ENCODE measurements around the gene CALY.
A peak's percentile ranks its signal among the peaks of the same experiment; 100 is the strongest.
"Not testable (repeated sequence)": the region's sequence is repeated elsewhere in the genome, so short reads cannot be mapped to it uniquely, and the experiment has no call there.

CALY gene

DNA sequence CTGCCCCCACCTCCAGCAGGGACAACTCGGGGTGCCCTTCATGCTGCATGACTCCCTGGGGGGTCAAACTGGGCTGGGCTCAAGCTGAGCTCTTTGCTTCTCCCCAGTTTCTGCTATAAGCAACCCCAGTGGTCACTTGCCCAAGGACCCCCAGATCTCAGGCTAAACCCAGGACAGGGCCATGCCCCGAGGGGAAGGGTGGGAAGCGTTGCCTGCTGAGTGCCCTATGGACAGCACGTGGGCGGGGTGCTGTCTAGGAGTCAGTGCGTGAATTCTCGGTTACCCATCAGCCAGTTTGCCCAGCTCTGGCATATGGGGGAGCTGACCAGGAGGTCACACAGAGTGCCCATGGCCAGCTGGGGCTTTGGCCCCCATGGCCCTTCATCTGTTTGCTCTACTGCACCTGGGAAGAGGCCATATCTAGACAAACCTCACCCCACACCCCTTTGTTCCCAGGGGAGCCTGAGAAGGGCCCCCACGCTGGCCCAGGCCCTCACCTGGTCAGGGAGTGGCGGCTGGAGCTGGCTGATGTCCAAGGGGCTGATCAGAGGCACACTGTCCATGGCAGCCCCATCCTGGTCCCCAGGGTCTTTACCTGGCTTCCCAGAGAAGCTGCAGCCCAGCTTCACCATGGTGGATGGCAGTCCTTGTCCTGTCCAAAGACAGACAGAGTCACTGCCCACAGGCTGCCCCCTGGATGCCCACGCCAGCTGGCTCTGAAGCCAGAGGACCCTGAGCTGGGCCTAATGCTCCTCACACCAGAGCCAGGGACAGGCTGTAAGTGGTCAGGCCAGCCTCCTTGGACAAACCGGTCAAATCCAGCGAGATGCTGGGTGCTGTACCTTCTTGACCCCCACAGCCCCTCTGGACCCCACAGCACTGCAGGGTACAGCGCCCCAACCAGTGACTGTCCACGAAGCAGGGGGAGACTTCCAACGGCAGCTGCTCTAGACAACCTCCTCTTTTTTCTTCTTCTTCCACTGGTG is 8.0 kb downstream of the CALY start:
- no peak for DNase-seq (ENCODE audit: low read depth)

DNA sequence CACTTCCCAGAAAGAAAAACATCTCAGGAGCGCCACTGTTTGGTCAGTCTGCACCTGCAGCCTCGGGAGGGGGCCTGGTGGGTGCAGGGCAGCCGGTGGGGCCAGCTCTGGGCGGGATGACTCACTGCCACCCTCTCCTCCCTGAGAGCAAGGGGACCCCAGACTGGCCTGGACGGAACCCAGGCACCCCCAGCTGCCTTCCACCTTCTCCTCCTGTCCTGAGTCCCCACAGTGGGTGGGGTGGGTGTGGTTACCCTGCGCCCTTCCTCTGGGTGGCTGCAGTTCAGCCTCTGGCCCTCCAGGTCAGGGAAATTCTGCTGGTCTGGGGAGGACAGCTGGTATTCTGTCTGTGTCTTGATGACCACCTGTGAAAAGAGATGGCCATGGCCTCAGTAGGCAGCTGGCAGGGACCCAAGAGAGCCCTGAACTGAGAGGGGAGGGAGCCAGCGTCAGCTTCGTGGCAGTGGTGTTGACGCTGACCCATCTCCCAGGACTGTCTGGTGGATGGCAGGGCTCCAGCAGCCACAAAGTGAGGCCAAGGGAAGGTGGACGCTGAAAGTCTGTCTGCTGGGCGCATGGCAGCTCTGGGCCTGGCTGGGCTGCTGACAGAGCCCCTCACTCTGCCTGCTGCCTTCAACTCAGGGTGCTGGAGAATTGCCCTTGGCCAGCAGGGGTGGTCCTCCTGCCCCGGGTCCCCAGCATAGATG is 8.9 kb downstream of the CALY start:
- DNase-seq (ENCODE audit: low read depth), result no peak

DNA sequence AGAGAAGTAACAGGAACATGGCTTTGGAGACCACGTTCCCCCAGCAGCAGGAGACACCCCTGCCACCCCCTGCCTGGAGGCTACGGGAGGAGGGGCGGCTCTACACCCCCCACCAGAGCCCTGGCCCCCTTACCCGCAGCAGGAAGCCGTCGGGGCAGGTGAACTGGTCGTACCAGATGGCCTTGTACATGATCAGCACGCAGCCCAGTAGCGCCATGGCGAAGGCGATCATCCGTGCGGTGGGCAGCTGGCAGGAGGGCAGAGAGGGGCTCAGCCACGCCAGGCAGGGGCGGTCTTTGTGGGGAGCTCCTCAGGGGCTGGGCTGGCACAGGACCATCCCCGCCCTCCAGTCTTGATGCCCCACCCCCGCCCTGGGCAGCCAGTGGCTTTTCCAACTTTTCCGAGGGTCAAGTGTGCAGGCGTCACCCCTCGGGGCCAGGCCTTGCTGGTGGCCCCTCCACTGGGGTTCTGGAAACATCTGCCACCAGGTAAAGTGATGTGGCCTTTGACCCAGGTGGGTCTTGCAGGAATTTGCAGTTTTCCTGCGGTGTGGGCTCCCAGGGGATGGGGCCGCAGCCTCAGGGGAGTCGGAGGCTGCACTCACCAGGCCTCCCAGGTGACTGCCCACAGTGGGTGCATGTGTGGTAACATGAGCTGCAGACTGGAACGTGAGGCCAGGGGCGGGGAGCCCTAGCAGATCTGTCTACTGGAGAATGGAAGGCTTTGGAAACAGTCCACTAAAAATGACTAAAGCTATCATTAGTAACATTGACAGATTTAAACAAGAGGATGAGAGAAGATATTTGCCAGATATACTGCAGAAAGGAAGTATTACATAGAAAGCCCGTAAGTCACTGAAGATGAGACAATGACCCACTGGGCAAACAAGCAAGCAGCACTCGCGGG is 9.7 kb downstream of the CALY start:
- DNase-seq (ENCODE audit: low read depth), result no peak

DNA sequence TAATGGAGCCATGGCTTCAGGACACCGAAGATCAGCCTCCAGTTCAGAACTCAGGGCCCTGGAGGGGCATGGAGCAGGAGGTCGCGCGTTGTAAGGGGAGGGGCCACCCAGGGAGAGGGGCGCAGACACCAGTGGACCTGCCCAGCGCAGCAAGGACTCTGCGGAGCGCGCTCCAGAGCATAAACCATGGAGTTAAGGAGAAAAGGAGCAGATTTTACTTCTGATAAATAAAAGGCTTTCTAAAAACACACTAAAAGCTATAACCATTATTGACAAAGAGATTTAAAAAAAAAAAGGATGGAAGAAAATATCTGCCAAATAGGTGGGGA is 10.5 kb downstream of the CALY start:
- no peak for DNase-seq (ENCODE audit: low read depth)

DNA sequence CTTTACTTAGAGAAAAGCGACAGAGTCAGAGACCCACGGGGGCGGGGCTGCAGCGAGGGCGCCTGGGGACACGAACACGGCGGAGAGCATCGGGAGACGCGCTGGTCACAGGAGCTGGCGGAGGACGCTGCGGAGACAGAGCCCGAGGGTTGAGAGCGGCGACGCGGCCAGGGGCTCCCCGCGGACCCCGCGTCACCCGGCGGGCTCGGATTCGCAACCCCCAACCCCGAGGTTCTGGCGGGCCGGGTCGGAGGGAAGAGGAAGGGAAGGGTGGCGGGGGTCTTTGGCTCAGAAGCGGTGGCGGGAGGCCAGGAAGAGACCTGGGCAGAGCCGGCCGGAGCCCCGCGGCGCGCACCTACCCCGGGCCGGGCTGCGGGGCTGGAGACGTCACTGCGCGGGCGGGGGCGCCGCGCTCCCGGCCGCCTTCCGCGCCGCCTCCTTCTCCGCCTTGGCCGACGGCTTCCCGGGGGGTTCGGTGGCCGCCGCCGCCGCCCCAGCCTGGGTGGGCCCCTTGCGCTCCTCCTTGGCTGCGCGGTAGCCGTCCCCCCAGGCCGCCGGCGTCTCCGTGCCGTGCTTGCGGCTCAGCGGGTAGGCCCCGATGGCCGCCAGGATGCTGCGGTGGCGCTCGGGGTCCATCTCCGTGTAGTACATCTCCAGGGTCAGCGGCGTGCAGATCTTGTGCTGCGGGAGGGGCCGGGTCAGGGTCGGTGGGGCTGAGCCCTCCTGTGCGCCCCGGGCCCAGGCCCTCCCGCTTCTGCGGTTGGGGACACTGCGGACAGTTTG is 11.1 kb downstream of the CALY start:
- no peak for DNase-seq (ENCODE audit: low read depth)

DNA sequence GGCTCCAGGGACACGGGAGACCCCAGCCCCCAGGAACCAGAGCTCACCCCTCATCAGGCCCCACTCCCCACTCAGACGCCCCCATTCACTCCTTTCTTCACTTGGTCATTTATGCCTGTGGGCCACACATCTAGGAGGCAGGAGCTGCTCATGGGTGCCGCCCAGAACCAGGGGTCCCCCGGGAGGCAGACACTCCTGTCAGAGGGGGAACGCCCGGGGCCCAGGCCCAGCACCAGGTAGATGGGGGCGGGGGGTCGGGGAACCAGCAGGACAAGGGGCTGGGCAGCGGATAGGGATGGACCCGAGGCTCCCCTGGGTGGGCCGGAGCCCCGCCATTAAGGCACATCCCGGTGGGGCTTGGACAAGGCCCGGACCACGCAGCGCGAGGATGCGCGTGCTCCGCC is 11.8 kb downstream of the CALY start:
- no peak for DNase-seq (ENCODE audit: low read depth)

DNA sequence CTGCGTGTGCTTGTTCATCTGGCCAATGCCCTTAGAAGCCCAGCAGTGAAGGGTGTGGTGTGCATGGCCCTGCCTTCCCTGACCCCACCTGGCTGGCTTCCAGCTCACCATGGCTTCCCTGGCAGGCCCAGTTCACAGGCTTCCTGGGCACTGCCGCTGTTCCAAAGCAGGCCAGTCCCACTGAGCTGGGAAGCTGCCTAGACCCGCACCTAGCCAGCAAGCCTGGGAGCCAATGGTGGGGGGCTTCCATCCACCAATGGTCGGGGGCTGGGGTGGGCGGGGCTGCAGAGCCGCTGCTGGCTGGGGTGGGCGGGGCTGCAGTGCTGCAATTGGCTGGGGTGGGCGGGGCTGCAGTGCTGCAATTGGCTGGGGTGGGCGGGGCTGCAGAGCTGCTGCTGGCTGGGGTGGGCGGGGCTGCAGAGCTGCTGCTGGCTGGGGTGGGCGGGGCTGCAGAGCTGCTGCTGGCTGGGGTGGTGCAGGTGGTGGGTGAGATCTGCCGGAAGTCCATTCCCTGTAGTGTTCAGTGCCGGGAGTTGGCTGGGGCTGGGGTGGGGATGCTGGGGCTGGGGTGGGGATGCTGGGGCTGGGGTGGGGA is 12.4 kb downstream of the CALY start:
- peak; percentile 51 for DNase-seq (ENCODE audit: low read depth)

DNA sequence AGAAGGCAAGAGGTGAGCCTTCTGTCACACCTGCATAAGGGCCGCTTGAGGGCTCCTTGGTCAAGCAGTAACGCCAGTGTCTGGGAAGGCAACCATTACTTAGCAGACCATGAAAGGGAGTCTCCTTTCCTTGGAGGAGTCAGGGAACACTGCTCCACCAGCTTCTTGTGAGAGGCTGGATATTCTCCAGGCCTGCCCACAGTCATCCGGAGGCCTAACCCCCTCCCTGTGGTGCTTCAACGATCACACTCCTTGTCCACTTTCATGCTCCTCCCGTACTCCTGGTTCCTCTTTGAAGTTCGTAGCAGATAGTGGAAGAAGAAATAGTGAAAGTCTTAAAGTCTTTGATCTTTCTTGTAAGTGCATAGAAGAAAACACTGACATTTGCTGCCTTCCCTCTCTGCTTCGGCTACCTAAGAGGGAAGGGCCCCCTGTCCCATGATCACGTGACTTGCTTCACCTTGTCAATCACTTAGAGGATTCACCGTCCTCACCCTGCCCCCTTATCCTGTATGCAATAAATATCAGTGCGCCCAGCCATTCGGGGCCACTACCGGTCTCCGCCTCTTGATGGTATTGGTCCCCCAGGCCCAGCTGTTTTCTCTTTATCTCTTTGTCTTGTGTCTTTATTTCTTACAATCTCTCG is 14.5 kb downstream of the CALY start:
- DNase-seq (ENCODE audit: low read depth), result not testable (repeated sequence)

DNA sequence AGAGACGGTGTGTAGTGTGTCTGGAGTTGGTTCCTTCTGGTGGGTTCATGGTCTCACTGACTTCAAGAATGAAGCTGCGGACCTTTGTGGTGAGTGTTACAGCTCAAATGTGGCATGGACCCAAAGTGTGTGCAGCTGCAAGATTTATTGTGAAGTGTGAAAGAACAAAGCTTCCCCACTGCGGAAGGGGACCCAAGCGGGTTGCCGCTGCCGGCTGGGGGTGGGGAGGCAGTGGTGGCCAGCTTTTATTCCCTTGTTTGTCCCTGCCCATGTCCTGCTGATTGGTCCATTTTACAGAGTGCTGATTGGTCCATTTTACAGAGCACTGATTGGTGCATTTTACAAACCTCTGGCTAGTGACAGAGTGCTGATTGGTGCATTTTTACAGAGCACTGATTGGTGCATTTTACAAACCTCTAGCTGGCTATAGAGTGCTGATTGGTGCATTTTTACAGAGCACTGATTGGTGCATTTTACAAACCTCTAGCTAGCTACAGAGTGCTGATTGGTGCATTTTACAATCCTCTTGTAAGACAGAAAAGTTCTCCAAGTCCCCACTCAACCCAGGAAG is 15.8 kb downstream of the CALY start:
- DNase-seq (ENCODE audit: low read depth), result not testable (repeated sequence)

DNA sequence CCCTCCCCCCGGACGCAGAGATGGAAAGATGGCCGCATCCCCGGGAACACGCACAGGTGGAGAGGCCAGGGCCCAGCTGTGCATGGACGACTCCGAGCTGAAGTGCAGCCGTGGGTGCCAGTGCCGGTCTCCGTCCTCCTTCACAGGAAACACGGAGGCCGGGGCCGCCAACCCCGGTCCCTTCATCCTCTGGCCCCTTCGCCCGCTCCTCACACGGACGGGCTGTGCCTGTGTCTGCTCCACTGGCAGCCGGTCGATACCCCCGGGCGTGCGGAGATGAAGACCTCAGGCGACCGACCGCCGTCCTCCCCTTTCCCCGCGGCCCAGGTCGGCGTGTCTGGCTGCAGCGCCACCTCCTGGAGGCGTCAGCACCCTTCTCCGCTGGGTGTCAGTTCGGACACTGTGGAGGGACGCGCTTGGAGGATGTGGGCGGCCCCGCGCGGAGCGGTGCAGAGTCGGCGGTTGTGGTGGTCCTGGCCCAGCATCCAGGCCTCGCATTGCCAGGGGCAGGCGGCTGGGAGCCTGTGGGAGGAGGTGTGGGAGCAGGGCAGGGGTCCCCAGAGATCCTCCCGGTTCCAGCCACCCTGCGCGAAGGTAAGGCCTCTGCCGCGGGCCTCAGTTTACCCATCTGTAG is 18.1 kb downstream of the CALY start:
- DNase-seq (ENCODE audit: low read depth), result peak; percentile 48

DNA sequence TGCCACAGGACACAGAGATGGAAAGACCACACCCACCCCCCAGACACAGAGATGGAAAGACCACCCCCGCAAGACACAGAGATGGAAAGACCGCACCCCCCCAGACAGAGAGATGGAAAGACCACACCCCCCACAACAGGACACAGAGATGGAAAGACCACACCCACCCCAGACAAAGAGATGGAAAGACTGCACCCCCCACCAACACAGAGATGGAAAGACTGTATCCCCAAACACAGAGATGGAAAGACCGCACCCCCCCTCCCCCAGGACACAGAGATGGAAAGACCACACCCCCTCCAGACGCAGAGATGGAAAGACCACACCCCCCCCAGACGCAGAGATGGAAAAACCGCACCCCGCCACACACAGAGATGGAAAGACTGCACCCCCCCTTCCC is 20.0 kb downstream of the CALY start:
- DNase-seq (ENCODE audit: low read depth), result no peak

DNA sequence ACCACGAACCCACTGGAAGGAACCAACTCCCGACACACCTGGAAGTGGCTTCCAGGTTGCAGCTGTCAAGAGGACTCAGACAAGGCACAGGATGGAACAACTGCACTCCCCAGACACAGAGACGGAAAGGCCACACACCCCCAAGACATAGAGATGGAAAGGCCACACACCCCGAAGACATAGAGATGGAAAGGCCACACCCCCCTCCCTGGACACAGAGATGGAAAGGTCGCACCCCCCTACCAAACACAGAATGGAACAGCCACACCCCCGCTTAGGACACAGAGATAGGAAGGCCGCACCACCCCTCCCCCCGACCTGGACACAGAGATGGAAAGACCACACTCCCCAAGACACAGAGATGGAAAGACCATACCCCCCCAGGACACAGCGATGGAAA is 20.4 kb downstream of the CALY start:
- no peak for DNase-seq (ENCODE audit: low read depth)

DNA sequence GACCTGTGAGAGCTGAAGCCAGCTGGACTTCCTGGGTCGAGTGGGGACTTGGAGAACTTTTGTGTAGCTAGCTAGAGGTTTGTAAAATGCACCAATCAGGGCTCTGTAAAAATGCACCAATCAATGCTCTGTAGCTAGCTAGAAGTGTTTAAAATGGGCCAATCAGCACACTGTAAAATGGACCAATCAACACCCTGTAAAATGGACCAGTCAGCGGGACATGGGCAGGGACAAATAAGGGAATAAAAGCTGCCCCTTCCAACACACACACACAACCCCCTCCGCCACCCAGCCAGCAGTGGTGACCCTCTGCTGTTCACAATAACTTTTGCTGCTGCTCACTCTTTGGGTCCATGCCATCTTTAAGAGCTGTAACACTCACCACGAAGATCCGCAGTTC is 20.8 kb downstream of the CALY start:
- no peak for DNase-seq (ENCODE audit: low read depth)

DNA sequence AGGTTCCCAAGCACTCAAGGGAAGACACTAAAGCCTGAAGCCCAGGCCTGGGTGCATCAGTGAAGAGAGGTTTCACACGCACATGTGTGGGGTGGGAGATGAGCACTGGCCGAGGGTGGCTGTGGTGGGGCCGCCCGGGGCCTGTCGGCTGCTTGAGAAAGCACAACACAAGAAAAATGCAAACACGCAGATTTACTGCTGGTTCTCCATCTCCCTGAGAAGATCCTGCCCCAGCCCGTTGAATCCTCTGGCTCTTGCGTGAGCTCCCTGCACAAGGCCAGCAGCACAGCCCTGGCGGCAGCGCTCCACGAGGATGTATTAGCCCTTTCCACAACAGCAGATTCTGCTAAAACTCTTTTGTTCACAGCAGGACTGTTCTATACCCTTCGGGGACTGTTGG is 21.8 kb downstream of the CALY start:
- no peak for DNase-seq (ENCODE audit: low read depth)

DNA sequence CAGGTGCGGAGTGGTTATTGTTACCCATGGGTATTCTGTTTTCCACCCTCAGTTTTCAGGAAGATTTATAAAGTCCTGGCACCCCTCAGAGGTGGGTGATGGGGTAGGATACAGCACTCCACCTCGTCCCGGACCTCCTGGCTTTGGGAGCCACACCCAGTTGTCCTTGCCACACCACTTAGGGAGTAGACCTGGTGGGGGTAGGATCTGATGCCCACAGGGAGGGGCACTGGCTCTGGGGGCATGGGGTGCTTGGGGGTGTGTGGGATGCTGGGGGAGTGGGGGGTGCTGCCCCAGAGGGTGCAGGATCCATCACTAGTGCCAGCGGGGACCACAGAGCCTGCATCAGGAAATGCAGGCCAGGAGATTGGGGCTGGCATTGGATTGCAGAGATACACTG is 23.5 kb downstream of the CALY start:
- no peak for DNase-seq (ENCODE audit: low read depth)

DNA sequence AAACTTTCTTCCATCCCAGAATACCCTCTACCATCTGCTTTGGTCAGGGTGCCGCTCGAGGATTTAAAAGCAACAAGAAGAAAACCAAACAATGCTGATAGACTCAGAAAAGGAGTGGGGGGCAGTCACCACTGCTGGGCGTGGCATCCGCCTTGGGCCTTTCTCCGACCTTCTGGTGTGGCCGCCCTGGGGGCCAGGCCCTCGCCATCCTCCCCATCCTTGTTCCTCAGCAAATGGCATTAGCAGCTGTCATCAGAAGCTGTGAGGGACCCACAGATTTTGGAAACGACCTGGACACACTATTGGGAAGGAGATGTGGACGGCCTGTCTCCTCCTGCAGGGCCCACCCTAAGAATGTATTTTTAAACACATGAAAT is 23.9 kb downstream of the CALY start:
- no peak for DNase-seq (ENCODE audit: low read depth)

DNA sequence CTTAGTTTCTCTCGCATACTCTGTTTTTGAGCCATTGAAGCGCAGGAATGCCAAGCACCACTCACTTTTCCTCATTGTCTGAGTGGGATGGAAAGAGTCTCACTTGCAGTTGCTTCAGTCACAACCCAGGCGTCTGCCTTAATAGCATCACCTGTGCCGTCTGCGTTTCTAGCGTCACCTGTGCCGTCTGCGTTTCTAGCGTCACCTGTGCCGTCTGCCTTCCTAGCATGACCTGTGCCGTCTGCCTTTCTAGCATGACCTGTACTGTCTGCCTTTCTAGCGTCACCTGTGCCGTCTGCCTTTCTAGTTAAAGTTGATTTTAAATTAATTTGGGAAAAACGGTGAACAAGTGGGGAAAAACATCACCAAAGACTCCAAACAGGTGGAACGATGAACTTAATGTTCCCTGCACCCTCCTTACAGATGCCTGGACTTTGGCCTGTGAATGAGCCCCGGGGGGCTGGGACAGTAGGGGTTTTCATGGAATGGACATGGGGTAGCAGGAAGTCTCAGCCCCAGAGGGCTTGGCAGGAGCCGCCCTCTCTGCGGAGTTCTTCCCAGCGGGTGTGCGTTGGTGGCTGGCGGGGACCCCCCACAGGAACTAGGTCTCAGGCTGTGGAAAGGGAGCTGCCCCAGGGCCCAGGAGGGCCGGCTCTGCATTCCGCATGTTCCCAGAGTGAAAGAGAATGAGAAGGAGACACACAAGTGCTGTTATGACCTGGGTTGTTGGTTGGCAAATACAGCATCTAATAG is 24.5 kb downstream of the CALY start:
- DNase-seq (ENCODE audit: low read depth), result no peak

DNA sequence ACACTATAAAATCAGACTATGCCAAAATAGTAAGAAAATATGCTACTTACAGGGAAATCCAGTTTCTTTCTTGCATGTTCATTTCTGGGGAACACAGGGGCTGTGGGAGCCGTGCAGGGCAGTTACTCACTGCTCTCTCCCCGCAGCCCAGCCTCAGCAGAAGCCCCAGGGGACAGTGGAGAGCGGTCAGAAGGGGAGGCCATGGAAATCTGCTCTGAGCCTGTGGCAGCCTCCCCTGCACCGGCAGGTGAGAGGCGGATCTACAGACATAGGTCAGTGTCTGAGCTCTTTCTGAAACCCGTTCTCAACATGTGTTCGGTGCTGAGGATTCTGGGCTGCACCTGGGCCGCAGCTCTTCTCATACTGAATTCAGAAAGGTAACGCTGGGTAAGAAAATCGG is 25.1 kb downstream of the CALY start:
- DNase-seq (ENCODE audit: low read depth), result no peak

DNA sequence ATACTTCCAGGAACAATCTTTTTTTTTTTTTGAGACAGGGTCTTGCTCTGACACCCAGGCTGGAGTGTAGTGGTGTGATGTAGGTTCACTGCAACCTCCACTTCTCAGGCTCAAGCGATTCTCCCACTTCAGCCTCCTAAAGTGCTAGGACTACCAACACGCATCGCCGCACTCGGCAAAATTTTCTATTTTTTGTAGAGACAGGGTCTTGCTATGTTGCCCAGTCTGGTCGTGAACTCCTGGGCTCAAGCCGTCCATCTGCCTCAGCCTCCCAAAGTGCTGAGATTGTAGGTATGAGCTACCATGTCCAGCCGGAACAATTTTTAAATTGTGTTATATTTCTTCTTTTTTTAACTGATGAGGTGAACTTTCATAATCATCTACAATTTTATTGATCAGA is 25.9 kb downstream of the CALY start:
- DNase-seq (ENCODE audit: low read depth), result no peak

Measured in stimulated activated CD8-positive, alpha-beta memory T cell treated with anti-CD3 and anti-CD28 coated beads, Interleukin-4, amount 100 ng/mL, for 24 hours (primary cell).